ENCODE results near the gene COL13A1. TPM values are rescaled to one million over a fixed set of nuclear protein-coding genes. Genes with fewer than 3 reads are reported as not detected.

Gene COL13A1
- total and polyA plus RNA-seq, 2 of the 8 experiments (the other 6 are each of a cell fraction or from before 2014, with no cell fraction given) = 2.6 to 5.2 TPM

DNA sequence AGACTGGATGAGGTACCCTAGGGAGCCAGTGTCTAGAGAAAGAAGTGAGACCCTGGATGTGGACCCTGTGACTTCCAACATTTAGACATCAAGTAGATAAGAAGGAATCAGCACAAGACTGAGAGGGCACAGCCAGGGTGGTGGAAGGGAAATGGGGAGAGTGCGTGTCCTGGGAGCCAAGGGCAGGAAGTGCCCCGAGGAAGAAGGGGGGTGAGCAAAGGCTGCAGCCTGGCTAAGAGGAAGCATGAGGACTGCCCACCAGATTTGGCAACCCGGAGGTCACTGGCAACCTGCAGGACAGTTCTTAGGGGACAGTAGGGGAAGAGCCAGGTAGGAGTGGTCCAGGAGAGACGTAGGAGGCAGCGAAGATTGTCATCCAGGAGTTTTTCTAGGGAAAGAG is 14.8 kb downstream of the COL13A1 start:
- no peak overlapping the region for H3K4me2 ChIP-seq (ENCODE audit: insufficient read depth in 1 of 2, low read depth in 2 of 2, low read length in 2 of 2)
- H3K23me2 ChIP-seq (ENCODE audit: low read depth, low read length) = no peaks in the 10 kb centered on the region; the same call in 1 of the 2 replicates
- POLR2A ChIA-PET (ENCODE audit: partially characterized antibody) = no interaction called here
- no peaks in the 10 kb centered on the region for H3K79me2 ChIP-seq (ENCODE audit: control insufficient read depth in 1 of 2, insufficient read depth in 2 of 2, low read length in 2 of 2)
- 76% methylated on average over 5 of the region's 5 CpGs; no CpG with 5 or more reads in 1 of the 2 experiments for WGBS, 2 experiments (ENCODE audit: extremely low coverage in 1 of 2, insufficient coverage in 1 of 2, insufficient read length in 1 of 2, insufficient replicate concordance in 2 of 2, low coverage in 1 of 2, low lambda C conversion rate in 2 of 2, missing lambda C conversion rate in 1 of 2)
- H2BK12ac ChIP-seq (ENCODE audit: low read depth, low read length) = peak overlapping the region; percentile 18; the same call in 1 of the 2 replicates
- no peak overlapping the region; the same call in 1 of the 2 replicates for H4K8ac ChIP-seq (ENCODE audit: extremely low read depth, insufficient read depth, low read length)
- no peak overlapping the region for H4K5ac ChIP-seq (ENCODE audit: insufficient read length, low read depth, low read length)
- CTCF ChIA-PET (ENCODE audit: partially characterized antibody) = interaction anchor here (1.3 to 40.6 kb wide), 7 partner anchors 9 to 144 kb away, joined by 3 to 958 read pairs (median 10); no protein-coding TSS in a partner anchor
- FAIRE-seq = no peak
- no peak for DNase-seq (ENCODE audit: low read depth in 1 of 2, low spot score in 2 of 2)
- 0 out of 2 replicates have a peak overlapping the region, but pooled peaks have one; percentile 72 for H2BK5ac ChIP-seq (ENCODE audit: low read depth, low read length)
- no peaks in the 10 kb centered on the region for H3K36me3 ChIP-seq (ENCODE audit: control insufficient read depth in 2 of 4, insufficient read depth in 4 of 4, low read length in 3 of 4)
- H3K4me3 ChIP-seq (ENCODE audit: extremely low read depth in 1 of 4, insufficient read depth in 2 of 4, low read depth in 3 of 4, low read length in 4 of 4) = no peak overlapping the region
- peaks cover 0 to 4% (median 1%) of the 10 kb centered on the region in 4 experiments; a peak in 2 of 7 replicates for H3K4me1 ChIP-seq (replicated peaks in 1 of 4; ENCODE audit: control insufficient read depth in 3 of 4, insufficient read depth in 4 of 4, low read length in 3 of 4)
- H3K23ac ChIP-seq (ENCODE audit: insufficient read length) = no peak overlapping the region
- H4K91ac ChIP-seq (replicated peaks; ENCODE audit: insufficient read length, low read length) = no peak overlapping the region
- no peaks in the 10 kb centered on the region for H3K79me1 ChIP-seq (ENCODE audit: low read depth, low read length)
- no peaks in the 10 kb centered on the region; a peak in 1 of 7 replicates for H3K27me3 ChIP-seq (replicated peaks in 1 of 4; ENCODE audit: control insufficient read depth in 3 of 4, extremely low read depth in 1 of 4, insufficient read depth in 3 of 4, low read length in 3 of 4)
- H2AK5ac ChIP-seq (ENCODE audit: low read depth, low read length) = no peak overlapping the region; the same call in 1 of the 2 replicates
- no peak overlapping the region for H2BK20ac ChIP-seq (ENCODE audit: low read length)
- H3K18ac ChIP-seq (ENCODE audit: extremely low read depth, low read length) = 0 out of 2 replicates have a peak overlapping the region, but pooled peaks have one; percentile 4
- no peak overlapping the region for H3K4ac ChIP-seq (replicated peaks; ENCODE audit: insufficient read length, low read depth, low read length)
- no peak overlapping the region for H3K9ac ChIP-seq (replicated peaks in 1 of 4; ENCODE audit: extremely low read depth in 1 of 4, low read depth in 3 of 4, low read length in 3 of 4)
- no peak overlapping the region for H3K56ac ChIP-seq (replicated peaks; ENCODE audit: insufficient read length, low read depth, low read length)
- H2BK15ac ChIP-seq (ENCODE audit: low read length) = peak overlapping the region; percentile 88; the same call in 1 of the 2 replicates
- H3K9me3 ChIP-seq (ENCODE audit: insufficient read depth in 2 of 2, low read depth in 1 of 2, low read length in 1 of 2) = peaks cover 0 to 5% of the 10 kb centered on the region in 2 experiments; a peak in 1 of 4 replicates
- no peak overlapping the region for H3K27ac ChIP-seq (ENCODE audit: low read depth, low read length)
- H3K14ac ChIP-seq (ENCODE audit: insufficient read length) = no peak overlapping the region
- no peak overlapping the region for H2AFZ ChIP-seq (ENCODE audit: low read length)
- H2BK120ac ChIP-seq (replicated peaks; ENCODE audit: low read depth, low read length) = no peak overlapping the region
- H4K20me1 ChIP-seq (replicated peaks in 1 of 2; ENCODE audit: control insufficient read depth in 1 of 2, insufficient read depth in 2 of 2, low read length in 2 of 2) = no peaks in the 10 kb centered on the region
- TF ChIP-seq SP1 (IDR thresholded peaks at IDR 0.05; ENCODE audit: low read depth, low read length) (no peak), POLR2A (IDR thresholded peaks at IDR 0.05; ENCODE audit: control extremely low read depth in 1 of 2, low read depth in 2 of 2, low read length in 2 of 2) (no peak), SP2 (IDR thresholded peaks at IDR 0.05; ENCODE audit: low read length) (no peak), SIX5 (IDR thresholded peaks at IDR 0.05; ENCODE audit: low read depth, low read length) (no peak), CREB1 (IDR thresholded peaks at IDR 0.05) (no peak), NRF1 (IDR thresholded peaks at IDR 0.05; ENCODE audit: low read depth, low read length) (no peak), SIN3A (conservative IDR thresholded peaks at IDR 0.05 in 1 of 2, IDR thresholded peaks at IDR 0.05 in 1 of 2; ENCODE audit: low read depth in 1 of 2, low read length in 2 of 2) (no peak), SP4 (IDR thresholded peaks at IDR 0.05; ENCODE audit: low read length) (no peak), EZH2 (IDR thresholded peaks at IDR 0.05; ENCODE audit: low read depth, low read length, severe bottlenecking) (no peak), FOSL1 (IDR thresholded peaks at IDR 0.05; ENCODE audit: insufficient read depth, low read depth, low read length) (no peak), RBBP5 (IDR thresholded peaks at IDR 0.05; ENCODE audit: borderline replicate concordance, low read depth, low read length) (no peak), BRCA1 (IDR thresholded peaks at IDR 0.05; ENCODE audit: low read depth, low read length) (no peak), HDAC2 (IDR thresholded peaks at IDR 0.05; ENCODE audit: borderline replicate concordance in 1 of 2, low read depth in 2 of 2, low read length in 2 of 2) (no peak), GABPA (IDR thresholded peaks at IDR 0.05; ENCODE audit: borderline replicate concordance, insufficient read depth, low read length) (no peak)

All from H1 (cell line).